HG03045 (cell line): ENCODE results near the gene SPATA9.

Experiments
- ATAC-seq: cut with Tn5 transposase; IDR thresholded peaks from one replicate; pipeline ENCODE4 v1.9.1; 2021; ENCODE audit warnings: mild to moderate bottlenecking, moderate library complexity; ENCODE audit not compliant: unreplicated experiment

Gene SPATA9, protein sequence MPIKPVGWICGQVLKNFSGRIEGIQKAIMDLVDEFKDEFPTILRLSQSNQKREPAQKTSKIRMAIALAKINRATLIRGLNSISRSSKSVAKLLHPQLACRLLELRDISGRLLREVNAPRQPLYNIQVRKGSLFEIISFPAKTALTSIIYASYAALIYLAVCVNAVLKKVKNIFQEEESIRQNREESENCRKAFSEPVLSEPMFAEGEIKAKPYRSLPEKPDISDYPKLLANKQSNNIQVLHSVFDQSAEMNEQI

GRCh38 chr5:95682891-95683290 is at the start of gene SPATA9:
Gene SPATA9, minus strand, starts transcription at chr5:95682991. Its CDS starts 137 bp downstream, at chr5:95682854.
- ATAC-seq: no peak

- peak; percentile 33 for ATAC-seq
These were observed 49.1 kb upstream of the SPATA9 start for GRCh38 chr5:95731571-95732554.

- peak; percentile 43 for ATAC-seq
These were observed 48.2 kb upstream of the SPATA9 start, which contains the start of gene RHOBTB3 for GRCh38 chr5:95730730-95731570. Gene RHOBTB3, plus strand, starts transcription at chr5:95731336. Its CDS starts 347 bp downstream, at chr5:95731683.

- ATAC-seq: no peak
These were observed 47.4 kb upstream of the SPATA9 start for GRCh38 chr5:95730011-95730700.

DNA sequence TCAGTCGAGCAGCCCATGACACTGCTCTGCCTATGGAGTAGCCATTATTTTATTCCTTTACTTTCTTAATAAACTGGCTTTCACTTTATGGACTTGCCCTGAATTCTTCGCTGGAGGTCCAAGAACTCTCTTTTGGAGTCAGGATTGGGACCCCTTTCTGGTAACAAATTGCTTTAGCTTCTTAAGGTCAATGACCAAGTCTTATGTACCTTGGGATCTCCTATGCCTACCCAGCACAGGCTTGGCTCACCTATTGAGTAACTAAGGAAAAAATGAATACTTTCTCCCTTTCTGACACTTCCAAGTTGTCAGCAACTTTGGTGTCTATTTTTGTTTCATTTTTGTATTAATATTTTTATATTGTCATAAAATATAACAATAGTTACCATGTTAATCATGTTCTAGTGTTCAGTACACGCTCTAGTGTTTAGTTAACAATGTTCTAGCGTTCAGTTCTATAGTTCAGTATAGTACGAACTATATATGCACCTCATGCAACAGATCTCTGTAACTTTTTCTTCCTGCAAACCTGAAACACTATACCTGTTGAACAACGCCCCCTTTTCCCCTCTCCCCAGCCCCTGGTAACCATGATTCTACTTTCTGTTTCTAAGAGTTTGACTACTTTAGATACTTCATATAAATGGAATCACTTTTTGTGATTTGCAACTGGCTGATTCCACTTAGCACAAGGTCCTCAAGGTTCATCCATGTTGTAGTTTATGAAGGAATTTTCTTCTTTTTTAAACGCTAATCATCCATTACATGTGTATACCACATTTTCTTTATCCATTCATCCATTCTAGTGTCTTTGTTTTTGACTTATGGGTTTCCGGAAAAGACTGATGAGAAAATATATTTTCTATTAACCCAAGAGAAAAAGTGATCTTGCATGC is 46.6 kb upstream of the SPATA9 start:
- no peak for ATAC-seq

GRCh38 chr5:95728494-95729114 is 45.8 kb upstream of the SPATA9 start:
- ATAC-seq: no peak

DNA sequence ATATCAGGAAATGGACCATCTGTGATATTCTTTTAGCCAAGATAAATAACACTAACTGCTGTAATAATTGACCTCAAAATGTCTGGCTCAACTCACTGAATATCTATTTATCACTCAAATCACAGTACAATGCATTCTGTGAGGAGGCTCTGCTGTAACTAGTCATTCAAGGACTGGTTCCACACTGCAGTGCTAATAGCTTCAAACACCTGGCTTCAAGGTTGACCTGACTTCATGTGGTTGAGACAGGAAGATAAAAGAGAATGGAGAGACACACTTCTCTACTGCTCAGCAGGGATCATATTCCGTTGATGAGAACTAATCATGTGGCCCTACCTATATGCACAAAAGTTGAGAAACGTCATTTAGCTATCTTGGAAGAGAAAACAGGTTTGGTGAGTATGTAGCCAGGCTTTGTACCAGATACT is 45.0 kb upstream of the SPATA9 start:
- no peak for ATAC-seq

DNA sequence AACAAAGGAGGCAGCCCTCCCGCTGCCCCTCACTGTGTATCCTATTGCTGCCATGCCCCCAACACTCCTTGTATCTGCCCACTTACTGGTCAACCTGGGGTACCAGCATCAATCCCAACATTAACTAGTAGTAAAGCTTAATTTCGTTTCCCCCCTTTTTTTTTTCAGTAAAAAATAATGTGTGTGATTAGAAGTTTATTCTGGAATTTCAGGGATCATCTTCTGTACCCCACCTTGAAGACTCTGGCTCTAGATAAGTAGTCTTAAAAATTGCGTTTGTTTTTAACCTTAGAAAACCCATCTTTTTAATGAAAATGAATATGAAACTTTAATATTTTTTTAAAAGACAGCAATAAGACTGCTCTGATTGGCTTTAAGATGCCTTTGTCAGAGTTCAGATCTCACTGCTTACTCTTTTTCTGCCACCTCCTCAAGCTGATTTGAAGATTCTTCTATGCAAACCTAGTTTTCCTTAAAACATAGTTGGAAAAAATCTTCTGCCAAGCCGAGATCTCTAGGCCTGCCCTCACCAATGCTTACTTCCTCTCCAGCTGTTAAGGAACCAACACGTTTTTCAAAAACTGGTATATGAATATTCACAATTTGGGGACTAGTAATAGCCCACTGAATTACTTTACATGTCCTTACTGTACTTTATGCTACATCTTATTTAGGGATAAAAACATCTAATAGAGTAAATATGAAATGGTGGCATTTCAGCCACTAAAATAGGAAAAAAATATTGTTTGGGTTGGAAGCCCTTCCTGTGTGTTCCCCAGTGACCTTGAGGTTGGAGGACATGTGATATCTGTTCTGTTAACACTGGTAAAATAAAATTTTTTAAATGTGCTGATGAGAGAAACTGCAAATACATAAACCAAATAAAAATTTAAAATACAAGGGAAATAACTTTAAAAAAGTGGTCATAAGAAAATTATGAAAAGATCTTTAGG is 44.3 kb upstream of the SPATA9 start:
- no peak for ATAC-seq

DNA sequence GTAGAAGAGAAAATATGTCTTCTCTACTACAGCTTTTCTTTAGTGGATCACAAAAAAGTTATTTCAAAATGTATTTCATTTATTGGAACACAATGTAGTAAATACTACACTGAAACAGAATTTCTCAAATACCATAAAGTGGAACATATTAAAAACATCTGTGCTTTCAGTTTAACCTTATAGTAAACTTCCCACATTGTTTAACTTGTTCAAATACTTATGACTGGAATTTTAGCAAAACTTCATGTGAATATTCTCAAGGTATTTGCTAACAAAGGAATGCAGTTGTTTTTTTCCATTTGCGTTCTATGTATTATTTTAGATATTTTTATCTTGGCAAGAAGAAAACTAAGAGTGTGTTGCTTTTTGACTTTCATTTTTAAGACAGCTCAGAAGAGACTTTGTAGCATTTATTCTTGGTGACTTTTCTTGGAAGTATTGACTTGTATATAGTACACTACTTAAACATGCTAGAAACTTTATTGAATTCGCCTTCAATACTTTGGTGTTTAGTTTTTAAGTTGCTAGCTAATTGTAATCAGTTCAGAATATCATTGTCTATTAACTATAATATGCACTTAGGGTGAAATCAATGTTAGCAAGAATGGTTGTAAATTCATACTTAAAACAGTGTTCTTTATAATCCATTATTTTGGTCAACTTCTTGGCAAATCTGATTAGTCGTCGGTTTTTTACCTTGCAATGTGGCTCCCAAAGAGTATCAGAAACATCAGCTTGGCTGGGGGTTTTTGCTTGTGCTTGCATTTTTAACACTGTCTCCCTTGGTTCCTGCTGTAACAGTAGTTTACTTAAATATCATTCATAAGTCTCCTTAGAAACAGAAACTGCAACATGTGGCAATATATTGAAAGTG is 43.4 kb upstream of the SPATA9 start:
- ATAC-seq: no peak

GRCh38 chr5:95725071-95725820 is 42.5 kb upstream of the SPATA9 start:
- no peak for ATAC-seq

- ATAC-seq: no peak
These were observed 41.0 kb upstream of the SPATA9 start for GRCh38 chr5:95723632-95724369.

DNA sequence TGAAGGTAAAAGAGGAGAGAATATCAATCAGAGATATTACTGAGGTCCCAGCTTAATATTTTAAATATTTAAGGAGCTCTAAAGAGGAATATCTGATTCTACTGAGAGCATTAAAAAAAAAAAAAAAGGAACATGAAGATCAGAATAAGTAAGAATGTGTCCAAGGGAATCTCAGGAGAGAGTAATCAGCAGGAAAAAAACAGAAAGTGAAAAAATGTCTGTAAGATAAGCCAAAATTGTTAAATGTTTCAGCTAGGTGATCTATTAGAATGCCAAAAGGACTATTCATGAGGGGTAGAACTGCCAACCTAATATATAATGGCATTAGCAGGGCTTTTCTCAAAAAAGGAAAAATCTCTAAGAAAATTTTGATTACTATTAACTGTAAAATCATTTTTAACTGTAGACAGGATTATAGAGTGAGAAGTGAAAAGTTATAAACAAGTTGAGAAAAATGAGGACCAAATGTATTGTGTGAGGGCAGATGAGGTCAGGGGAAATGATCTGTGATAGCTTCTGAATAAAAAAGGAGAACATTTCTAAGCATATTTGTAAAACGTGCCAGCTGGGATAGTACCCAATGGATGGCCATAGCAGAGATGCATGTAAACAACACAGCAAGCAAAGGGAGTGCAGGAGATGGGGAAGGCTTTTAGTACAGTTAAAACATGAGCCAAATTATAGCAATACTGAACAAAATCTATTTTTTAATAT is 38.9 kb upstream of the SPATA9 start:
- no peak for ATAC-seq

DNA sequence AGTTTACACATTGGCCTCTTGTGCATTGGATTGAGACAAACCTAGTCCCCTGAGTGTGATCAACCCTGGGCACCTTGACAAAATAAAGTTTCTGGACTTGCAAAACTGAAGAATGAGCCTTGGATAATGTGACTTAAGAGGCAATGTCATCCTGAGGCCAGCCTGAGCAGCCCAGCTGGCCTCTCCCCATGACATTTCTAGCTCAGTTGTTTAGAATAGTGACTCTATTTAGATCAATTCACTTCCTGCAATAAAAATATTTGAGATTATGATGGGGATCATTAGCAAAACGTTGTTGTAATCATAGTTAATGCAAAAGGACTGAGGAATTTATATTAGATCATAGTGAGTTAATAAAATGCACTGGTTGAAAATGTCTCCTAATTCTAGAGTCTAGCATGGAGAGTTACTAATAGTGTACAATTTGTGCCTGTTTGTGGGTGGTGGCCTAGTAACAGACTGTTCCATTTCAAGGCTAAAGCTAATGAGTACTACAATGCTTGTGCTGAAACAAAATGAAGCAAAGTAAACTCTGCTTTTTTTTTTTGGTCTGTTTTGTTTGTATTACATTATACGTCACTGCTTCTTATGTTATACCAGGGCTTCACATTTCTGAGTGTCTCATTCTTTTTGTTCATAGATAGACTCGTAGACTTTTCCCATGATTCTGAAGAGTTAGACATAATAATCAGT is 37.4 kb upstream of the SPATA9 start:
- ATAC-seq: no peak

DNA sequence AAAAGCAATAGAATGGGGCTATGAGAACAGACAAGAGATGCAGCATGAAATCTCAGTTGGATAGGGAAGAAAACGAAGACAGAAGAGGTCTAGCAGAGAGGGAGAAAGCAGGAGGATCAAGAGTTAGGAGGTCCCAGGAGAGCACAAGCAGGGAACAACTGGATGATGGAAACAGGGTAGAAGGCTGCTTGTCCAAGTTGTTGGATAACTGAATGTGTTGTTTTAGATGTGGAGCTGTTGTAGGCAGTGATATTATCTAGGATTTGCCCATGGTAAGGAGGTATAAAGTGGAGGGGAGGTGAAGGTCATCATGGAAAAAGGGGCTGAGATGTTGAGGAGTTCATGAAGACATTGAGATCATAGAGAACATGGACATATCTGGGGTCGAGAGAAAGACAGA is 35.9 kb upstream of the SPATA9 start:
- no peak for ATAC-seq
